SIG-M5 (cell line): Measurements from ENCODE around the gene ADARB2.

Experiments used
- DNase-seq: peaks from one replicate; lab custom pipeline; 2025; lab: John Stamatoyannopoulos, UW

ADARB2 gene

DNA sequence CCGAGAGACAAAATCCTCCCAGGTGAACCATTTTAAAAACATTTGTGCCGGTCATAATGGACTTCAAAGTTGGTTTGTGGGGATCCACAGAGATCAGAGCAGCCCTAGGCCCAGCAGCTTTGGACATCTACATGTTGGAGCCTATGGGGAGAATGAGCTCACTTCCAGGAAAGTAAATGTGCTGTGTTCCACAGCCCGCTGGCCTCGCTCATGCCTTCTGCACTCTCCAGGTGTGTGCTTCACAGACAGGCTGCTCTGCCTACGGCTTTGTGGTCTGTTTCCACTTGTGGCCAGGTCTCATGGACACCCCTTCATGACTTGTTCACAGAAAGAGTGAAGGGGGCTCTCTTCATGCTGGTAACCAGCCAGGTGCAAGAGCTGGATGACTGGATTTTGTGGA, 141.6 kb downstream of the ADARB2 start:
- no peak for DNase-seq

DNA sequence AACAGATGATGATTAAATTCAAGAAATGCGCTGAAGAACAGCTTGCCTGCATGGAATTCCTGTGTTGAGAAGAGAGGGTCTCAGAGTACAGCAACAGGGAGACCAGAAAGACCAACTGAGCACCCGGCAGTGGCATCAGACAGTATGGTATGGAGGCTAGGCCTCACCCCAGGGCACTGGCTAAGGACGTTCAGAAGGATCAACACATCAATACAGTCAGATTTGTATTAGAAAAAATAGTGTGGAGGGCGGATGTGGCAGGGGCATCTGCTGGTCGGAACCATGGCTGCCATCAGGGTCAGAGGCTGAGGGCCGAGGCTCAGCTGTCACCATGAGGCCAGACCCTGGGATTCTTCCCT, 142.1 kb downstream of the ADARB2 start:
- no peak for DNase-seq

DNA sequence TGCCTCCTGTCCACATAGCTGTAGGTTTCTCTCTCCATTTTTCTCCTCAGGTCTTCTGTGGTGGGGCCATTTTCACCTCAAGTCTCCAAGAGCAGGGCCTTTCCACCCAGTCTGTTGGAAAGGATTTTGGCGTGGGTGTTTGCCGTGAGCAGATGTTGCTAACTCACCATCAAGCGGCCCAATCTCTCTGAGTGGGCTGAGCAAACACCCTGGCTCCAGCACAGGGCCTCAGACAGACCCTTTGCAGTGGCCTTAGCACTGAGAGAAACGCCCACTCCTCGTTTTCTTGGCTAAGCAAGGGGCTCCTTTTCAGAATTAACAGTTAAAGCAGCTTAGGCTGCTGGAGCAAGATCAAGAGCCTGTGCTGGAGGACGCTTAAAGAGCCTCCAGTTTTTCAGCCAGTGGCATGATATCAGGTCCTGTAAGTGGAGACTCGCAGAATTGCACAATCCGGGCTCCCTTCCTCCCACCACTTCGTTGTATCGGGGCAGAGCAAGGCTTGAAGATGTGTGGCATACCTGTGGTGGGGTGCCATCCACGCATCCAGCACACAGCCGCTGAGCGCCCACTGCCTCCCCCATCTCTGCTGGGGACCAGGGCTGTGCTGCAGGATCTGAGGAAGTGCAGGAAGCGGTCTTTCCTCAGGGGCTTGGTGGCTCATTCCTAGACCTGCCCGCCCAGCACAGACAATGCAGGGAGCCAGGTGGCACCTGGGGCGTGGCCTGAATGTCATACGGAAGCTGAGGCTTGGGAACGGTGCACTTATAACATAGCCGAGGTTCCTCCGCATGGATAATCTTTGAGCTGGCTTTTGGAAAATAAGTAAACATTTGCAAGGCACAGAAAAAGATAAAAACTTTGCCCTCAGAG, 142.7 kb downstream of the ADARB2 start:
- no peak for DNase-seq

DNA sequence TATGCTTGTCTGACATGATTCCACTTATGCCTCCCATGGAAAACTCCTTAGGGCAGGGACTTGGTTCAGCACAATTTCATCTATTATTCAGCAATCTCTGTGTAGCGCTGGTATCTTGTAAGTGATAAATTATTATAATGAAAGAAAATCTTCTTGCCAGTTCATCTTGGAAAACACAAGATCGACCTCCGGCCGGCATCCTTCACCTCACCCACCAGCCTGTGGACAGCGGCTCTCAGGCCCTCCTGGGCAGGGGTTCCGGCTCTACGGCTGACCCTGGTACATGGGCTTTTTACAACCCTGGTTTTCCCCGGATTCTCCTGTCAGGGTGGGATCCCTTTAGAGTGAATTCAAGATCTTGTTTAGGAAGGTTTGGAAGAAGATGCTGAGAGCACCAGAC, 145.6 kb downstream of the ADARB2 start:
- DNase-seq = no peak

GRCh38 chr10:1591045-1591444, 146.3 kb downstream of the ADARB2 start:
- no peak for DNase-seq

GRCh38 chr10:1589257-1589656, 148.1 kb downstream of the ADARB2 start:
- DNase-seq = no peak

DNA sequence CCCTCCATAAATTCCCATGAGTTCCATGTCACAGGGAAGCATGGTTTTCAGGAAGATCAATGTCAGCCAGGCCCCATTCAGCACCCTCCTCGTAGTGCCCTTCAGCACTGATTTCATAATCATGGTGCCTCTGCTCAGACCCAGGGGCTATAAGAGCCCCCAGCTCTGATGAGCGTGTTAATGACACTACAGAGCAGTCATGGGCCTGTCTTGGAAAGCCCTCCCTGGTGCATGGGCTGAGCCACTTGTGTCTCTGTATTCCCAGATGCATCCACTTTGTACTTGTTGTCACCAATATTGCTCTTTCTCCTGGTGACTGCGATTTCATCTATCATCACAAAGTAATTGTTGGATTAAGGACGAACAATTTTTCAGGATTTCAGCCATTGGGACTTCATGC, 154.6 kb downstream of the ADARB2 start:
- DNase-seq = no peak

GRCh38 chr10:1581189-1581588, 156.1 kb downstream of the ADARB2 start:
- no peak for DNase-seq

- DNase-seq = no peak
These were observed 157.7 kb downstream of the ADARB2 start for GRCh38 chr10:1579671-1580070.

GRCh38 chr10:1579141-1579491, 158.2 kb downstream of the ADARB2 start:
- DNase-seq = no peak

DNA sequence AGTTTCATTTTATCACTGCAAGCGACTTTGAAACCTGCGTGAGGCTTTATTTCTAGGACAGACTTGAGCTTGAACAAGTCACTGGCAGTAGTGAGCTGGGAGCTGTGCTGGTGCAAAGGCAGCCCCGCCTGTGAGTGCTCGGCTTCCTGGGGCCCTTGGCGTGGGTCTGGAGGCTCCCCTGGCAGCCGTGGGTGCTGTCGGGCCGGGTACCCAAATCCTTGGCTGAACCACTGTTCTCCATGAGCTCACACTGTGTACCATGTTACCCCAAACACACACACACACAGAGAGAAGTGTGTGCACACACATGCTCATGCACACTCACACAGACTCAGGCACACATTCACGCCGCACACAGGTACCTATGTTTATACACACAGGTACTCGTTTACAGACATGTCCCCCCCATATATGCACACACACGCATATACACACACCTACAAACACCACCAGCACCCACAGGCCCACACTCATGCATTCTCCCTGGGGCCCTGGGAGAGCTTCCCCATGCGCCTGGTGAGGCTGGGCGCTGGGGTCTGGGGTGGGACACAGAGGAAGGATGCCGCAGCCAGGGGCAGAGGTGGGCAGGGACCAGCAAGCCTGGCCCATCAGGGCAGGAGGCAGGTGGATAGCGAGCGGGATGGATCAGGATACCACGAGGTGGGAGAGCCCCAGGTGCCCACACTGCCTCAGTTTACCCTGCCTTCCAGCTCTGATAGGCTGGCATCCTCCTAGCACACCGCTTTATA, 158.8 kb downstream of the ADARB2 start:
- DNase-seq = no peak

- DNase-seq = no peak
These were observed 159.4 kb downstream of the ADARB2 start for GRCh38 chr10:1577945-1578344.

DNA sequence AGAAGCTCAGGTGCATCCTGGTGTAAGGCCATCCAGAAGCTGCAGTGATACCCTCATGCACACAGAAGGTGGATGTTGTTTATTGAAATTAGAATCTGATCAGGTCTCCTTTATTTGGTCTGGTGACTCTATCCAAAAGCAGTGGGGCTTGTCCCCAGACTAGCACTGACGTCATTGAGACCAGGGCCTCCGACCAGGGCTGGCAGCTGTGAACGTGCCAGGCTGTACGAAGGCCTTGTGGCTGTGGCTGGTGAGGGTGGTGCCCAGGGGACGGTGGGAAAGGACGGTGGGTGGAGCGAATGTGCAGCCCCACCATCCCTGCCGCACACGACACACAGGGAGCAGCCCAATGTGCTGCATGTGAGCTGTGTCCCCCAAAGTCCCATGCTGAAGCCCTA, 160.0 kb downstream of the ADARB2 start:
- no peak for DNase-seq

- no peak for DNase-seq
These were observed 160.6 kb downstream of the ADARB2 start for GRCh38 chr10:1576467-1577372.

DNA sequence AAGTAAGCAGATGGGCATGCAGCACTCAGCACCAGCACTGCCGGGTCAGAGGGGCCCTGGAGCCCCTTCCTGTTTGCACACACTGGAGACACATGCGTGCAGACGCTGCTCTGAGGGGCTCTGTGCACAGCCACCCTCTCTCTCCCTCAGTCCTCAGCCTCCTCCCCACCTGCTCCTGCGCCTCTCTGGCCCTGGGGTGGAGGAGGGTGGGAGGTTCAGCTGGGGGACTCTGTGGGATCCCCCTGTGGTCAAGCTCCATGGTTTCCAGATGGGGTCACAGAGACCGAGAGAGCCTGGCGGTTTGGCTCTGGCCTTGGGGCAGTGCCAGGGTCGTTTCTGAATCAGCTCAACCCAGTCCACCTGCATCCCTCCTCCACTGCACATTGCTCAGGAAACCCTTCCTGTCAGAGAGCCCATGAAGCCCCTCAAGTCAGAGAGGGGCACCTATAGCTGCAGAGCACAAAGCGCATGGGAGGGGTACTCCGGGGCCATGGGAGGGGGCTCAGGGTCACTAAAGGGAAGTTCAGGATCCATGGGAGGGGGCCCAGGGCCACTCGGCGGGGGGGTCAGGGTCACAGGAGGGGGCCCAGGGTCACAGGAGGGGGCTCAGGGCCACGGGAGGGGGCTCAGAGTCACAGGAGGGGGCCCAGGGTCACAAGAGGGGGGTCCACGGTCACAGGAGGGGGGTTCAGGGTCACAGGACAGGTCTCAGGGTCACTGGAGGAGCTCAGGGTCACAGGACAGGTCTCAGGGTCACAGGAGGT, 161.7 kb downstream of the ADARB2 start:
- DNase-seq = no peak

DNA sequence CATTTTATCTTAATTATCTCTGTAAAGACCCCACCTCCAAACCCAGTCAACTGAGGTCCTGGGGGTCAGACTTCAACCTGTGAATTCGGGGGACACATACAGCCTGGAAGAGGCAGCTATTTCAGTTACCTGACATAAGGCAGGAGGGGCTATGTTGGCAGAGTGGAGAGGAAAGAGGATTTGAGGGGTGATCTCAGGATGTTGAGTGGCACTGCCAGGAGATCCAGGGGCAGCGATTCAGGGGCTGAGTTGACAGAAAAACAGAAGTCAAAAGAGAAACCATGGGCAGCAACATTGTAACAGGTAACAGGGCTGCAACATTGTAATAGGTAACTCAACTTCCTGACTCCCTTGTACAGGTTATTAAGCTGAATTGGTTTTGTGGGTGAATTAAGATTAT, 162.6 kb downstream of the ADARB2 start:
- no peak for DNase-seq

DNA sequence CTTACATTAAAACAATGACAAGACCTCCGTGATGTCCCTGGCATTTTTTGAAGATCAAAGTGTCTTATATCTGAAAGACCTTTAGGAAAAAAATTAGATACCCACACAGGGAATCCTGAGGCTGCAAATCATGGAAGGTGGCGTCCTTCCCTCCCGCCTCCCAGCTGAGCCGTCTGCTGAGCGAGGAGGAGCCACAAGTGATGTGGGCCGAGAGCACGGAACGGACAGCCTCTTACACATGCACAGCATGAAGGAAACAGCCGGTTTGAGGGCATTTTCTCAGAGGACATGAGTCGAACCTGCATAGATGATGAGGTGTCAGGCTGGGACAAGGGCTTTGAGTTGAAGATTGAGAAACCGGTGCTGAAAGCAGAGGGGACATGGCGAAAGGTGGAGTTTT, 163.3 kb downstream of the ADARB2 start:
- DNase-seq = no peak

DNA sequence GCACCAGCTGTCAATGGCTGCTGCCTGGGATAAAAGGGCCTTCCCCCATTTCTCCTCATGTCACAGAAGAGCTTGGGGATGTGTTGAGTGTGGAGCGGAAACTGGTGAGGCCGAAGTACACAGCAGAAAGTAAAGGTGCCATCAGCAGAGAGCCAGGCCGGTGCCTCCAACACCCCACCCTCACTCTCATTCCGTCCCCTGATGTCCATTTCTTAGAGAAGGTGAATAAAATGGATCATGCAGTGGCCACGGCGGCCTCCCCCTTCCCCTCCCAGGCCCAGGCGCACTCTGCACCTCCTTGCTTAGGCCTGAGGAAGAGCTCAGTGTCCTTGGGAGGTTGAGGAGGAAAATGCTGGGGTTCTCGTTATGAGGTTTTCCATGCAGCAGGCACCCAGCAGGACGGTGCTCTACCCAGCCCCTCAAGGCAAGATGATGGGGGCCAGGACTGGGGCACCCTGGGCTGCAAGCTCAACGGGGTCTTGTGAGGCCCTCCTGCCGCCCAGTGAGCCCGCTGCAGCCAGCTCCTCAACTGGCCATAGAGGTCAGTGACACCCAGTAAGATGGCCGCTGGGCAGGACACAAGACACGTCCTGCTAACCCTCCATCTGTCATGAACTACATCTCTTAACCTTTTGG, 163.9 kb downstream of the ADARB2 start:
- no peak for DNase-seq

DNA sequence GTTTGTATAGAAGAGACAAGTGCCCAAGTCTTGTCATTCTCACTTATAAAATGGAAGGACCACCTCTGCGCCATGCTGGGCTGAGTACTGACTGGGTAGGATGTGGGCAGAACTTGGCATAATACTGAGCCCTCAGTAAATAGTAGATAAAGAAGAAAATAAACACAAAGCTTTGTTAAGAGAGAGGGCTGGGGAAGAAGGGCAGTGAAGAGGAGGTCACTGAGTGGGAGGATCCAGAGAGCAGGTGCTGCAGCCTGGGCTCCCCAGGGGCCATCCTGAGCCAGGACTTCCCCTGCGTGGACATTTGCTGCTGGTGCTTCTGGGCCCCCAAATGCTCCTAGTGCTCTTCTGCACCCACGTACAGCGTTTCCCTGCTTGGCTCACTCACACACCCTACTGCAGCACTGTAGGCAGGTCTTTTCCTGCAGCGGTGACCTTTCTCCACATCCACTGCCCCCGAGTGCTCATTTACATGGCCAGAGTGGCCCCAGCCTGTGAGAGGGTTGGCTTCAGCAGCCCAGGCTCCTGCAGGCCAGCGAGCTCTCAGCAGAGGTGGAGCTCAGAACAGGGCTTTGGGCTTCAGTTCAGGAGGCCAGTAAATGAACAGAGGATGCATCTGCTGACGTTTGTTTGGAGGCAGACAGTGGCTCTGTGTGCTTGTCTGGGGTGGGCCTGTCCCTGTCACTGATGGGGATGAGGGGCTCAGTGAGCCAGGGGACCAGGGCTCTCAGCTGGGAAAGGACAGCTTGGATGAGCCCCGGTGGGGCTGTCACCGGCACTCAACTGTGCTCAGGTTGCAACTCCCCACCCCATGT, 164.6 kb downstream of the ADARB2 start:
- DNase-seq = no peak

DNA sequence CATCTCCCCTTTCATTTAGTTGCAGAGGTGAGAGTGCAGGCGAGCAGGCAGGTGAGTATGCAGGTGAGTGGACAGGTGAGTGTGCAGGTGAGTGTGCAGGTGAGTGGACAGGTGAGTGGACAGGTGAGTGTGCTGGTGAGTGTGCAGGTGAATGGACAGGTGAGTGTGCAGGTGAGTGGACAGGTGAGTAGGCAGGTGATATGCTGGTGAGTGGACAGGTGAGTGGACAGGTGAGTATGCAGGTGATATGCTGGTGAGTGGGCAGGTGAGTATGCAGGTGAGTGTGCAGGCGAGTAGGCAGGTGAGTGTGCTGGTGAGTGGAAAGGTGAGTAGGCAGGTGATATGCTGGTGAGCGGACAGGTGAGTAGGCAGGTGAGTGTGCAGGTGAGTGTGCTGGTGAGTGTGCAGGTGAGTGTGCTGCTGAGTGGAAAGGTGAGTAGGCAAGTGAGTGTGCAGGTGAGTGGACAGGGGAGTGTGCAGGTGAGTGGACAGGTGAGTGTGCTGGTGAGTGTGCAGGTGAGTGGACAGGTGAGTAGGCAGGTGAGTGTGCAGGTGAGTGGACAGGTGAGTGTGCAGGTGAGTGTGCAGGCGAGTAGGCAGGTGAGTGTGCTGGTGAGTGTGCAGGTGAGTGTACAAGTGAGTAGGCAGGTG, 165.6 kb downstream of the ADARB2 start:
- DNase-seq = no peak
